Measurements from ENCODE around the gene ARHGEF12. TPM values are rescaled to one million over a fixed set of nuclear protein-coding genes. Genes with fewer than 3 reads are reported as not detected.

The ARHGEF12 gene
- total RNA-seq, 1 donor from 2014 or later: 99.7 TPM

GRCh38 chr11:120384476-120384875 is 48.3 kb downstream of the ARHGEF12 start:
- no peak for DNase-seq (ENCODE audit: low read depth in 2 of 2)

DNA sequence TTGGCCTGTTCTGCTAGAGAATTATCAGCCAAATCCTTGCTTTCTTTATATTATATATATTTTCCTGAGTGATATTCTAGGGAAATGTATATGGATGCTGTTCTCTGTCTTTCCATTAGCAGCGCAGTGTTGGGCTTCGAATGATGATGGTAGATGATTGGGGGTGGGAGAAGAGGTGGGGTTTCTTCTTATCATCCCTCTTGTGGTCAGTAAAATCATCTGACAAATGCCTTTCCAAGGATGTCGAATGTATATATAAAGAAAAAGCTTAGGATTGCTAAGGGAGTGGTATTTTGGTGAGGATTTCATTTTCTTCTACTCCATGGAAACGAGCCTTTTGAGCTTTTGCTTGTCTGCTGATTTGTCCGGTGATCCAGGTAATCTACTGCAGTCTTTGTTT is 48.9 kb downstream of the ARHGEF12 start:
- no peak for DNase-seq (ENCODE audit: low read depth in 2 of 2)

DNA sequence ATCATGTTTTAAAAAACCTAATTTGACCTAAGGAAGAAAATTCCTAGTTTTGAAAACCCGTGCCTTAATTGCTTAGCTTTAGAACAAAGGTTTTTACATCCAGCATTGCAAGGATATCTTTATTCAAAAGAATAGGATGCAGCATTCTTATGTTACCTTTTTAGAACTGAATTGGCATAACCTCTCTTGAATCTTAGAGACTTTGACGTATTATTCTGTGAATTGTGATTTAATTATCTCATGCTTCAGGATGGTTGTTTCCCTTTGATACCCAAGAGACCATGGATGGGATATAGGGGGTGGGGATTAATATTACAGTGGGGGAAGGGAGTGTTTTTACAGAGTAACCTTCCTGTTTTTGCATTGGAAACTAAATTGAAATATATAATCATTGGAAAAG is 49.4 kb downstream of the ARHGEF12 start:
- DNase-seq (ENCODE audit: low read depth in 2 of 2): no peak

DNA sequence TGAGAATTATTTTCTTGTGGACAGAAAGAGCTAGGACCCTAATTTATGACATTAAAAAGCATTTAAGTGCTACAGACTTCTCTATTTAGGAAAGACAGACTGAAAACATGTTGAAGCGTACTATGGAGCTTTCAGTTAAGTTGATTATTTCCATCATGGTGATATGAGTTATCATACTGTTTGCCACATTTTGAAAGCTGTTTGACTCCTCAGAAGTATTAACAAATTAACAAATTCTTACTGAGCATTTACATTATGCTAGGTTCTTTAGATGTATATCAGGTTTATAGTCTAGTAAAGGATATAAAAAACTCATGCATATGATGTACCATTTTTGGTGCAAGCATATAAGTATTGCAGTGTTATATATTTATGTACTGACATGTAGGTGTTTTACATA is 50.1 kb downstream of the ARHGEF12 start:
- no peak for DNase-seq (ENCODE audit: low read depth in 2 of 2)

- no peak for DNase-seq (ENCODE audit: low read depth in 2 of 2)
Observed at GRCh38 chr11:120386774-120387371, 50.7 kb downstream of the ARHGEF12 start.

- no peak for DNase-seq (ENCODE audit: low read depth in 2 of 2)
Observed at GRCh38 chr11:120388261-120388660, 52.0 kb downstream of the ARHGEF12 start.

DNA sequence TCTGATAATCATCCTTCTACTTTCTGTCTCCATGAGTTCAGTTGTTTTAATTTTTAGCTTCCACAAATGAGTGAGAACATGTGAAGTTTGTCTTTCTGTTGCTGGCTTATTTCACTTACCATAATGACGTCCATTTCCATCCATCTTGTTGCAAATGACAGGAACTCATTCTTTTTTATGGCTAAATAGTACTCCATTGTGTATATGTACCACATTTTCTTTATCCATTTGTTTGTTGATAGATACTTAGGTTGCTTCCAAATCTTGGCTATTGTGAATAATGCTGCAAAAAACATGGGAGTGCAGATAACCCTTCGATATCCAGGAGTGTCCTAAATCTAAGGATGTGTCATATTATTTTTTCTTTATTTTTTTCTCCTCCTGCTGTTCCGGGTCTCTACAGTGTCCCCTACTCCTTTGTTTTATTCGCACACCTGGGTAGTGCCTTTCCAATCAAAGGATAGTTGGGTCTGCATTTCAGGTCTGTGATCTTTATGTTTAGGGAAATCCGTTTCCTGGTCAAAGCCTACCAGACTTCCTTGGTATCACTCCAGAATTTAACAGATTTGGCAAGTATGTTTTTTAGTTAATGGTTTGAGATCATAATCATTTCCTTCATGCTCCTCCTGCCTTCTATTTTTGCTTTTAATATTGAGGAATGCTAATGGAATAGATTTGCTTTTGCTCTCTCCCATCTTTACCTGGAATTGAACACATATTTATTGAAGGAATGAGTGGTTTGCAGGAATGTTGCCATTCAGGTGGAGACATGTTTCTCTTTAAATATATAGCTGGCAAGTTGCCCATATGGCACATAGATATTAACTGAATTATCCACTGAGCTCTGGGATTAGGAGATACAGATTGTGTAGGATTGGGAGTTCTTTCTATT is 53.7 kb downstream of the ARHGEF12 start:
- DNase-seq (ENCODE audit: low read depth in 2 of 2): peak; percentile 51 to 74

GRCh38 chr11:120390585-120390922 is 54.3 kb downstream of the ARHGEF12 start:
- DNase-seq (ENCODE audit: low read depth in 2 of 2): no peak

DNA sequence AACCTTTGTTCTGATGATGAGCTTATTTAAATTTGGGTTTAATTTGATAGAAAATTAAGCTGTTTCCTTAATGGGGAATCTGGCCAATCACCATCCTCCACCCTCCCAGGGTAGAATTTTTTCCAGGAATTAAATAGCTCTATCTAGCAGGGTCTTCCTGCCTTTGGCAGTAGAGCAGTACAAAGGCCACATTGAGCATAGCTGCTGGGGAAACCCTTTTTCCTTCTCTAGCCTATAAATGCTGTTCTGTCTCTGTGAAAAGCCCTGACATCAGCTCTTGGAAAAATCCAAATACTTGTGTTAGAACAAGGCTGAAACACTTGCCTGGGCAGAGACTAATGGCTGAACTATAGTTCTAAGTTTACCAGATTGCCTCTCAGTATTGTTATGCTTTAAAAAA is 55.1 kb downstream of the ARHGEF12 start:
- peak; percentile 80 to 81 for DNase-seq (ENCODE audit: low read depth in 2 of 2)

DNA sequence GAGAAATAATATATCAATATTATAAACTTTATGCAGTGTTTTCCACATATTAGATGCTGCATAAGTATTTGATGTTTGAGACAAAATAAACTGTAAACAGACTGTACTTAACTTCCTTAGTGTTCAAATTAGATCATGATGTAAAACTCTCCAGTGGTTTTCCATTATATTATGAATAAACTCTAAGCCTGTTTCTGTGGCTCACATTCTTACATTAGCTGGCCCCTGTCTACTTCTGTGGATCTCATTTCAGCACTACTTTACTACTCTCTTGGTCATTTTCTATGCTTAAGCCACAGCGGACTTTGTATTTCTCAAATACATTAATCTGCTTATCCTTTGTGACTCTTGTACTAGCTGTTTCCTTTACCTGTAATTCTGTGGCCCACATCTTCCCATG is 55.6 kb downstream of the ARHGEF12 start:
- peak in 1 of 2 donors; percentile 27 for DNase-seq (ENCODE audit: low read depth in 2 of 2)

DNA sequence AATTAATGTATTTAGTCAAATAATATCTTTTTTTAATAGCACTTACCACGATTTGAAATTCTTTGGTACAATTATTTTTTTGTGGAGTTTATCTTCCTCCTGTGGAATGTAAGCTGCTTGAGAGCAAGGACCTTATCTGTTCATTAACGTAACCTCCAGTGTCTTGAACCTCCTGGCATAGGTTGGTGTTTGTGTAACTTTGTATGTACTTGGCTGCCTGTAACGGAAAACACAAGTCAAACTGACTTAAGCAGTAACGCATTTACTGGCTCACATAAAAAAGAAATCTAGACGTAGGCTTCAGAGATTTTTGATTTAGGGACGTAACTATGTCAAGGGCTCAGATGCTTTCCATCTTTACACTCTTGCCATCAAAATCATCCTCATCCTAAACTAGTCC is 56.1 kb downstream of the ARHGEF12 start:
- DNase-seq (ENCODE audit: low read depth in 2 of 2): no peak

DNA sequence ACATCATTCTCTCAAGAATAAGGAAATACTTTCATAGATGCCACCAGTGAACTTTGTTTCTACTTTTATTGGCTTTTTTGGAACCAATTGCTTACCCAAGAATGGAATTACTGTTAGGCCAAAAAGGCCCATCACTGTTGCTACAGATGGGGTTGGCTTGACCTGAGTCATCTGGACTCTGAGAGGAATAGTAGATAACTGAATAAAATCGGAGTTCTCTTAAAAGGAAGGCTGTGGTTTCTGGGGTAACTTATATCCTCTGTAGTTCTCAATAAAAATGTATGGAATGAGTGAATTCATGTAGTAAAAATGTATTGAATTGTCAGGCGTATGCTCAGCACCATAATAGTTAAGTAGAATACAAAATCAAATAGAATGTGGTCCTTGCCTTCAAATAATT is 56.6 kb downstream of the ARHGEF12 start:
- DNase-seq (ENCODE audit: low read depth in 2 of 2): no peak

- DNase-seq (ENCODE audit: low read depth in 2 of 2): no peak
Observed at GRCh38 chr11:120394119-120394518, 57.9 kb downstream of the ARHGEF12 start.

DNA sequence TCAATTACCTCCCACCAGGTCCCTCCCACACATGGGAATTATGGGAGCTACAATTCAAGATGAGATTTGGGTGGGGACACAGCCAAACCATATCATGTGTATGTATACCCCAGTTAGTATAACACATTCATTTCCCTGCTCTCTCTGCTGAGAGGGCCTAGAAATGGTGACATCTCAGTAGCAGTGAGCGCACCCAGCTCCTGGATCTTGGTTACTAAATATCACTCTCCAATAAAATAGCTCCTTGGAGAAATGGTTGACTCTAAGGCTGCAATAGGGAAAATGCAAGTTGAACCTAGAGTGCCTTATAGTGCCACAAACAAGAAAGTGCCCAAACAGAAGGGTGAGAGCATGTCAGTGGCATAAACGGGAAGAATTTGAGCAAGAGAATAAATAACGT is 59.6 kb downstream of the ARHGEF12 start:
- DNase-seq (ENCODE audit: low read depth in 2 of 2): no peak

DNA sequence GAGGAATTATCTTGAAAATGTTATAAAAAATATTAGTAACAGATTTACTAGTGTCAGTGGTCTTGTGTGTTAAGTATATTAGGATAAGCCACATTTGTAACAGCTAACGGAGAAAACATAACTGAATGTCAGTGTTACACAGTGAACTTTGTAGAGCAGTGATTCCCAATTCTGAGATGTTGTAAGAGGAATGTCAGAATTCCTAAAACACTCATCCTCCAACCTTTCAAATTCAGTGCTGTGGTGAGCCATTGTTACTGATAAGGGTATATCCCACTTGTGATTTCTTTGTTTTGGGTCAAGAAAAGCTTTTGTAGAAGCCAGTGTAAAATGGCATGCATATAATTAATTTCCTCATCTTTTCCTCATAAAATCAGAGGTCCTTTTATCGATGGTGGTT is 61.9 kb downstream of the ARHGEF12 start:
- DNase-seq (ENCODE audit: low read depth in 2 of 2): no peak

GRCh38 chr11:120399307-120399706 is 63.1 kb downstream of the ARHGEF12 start:
- DNase-seq (ENCODE audit: low read depth in 2 of 2): peak in 1 of 2 donors; percentile 42

DNA sequence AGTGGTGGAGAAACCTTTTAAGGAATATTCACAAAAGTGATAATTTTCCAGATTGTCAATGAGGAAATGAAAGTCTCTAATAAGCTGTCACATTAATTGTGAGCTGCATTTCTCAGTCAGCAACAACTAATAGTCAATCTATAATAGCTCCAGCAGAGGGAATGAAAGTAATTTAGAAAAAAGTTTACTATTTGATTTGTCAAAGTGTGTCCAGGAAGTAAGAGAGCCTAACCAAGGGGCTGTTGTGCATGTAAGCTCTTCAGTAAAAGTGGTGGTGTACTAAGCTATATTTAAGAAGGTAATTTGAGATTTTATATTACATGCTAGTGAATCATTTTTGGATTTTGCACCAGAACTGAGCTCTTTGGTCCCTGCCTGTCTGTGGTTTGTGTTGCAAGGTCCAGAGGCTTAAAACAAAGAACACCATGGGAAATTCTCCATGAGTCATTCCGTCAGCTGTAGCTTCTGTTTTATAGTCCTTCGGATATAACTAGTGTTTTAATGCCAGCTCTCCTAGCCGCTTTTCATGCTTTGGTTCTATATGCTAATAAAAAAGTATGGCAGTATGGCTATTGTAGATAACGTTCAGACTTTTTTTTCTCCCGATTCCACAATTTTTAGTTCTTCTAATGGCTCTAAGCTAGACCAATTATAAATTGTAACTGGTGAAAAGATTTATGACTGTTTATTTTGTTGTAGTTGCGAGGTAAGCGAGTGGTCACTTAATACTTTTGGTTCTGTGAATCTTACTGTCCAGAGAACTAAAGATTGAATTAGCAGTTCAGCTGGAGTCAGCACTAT is 64.6 kb downstream of the ARHGEF12 start:
- peak; percentile 83 to 93 for DNase-seq (ENCODE audit: low read depth in 2 of 2)

- no peak for DNase-seq (ENCODE audit: low read depth in 2 of 2)
Observed at GRCh38 chr11:120401506-120401905, 65.3 kb downstream of the ARHGEF12 start.

- DNase-seq (ENCODE audit: low read depth in 2 of 2): no peak
Observed at GRCh38 chr11:120403966-120404365, 67.8 kb downstream of the ARHGEF12 start.

DNA sequence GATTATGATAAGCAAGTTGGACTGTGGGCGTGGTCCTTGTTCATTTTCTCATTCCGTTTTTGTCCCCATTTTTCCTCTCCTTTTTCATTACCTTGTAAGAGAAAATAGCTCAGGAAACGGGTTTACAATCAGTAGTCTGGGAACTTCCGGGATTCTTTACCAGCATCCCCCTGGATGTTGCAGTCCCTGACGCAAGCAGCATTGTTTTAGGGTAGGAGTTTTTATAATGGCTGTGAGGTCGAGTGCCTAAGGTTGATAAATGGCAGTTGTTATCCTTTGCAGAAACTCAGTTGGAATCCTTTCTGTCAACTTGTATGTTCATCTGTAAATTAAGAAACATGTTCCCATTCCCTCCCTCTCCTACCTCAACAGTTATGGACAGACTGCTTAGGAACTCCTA is 68.3 kb downstream of the ARHGEF12 start:
- peak; percentile 69 to 78 for DNase-seq (ENCODE audit: low read depth in 2 of 2)

DNA sequence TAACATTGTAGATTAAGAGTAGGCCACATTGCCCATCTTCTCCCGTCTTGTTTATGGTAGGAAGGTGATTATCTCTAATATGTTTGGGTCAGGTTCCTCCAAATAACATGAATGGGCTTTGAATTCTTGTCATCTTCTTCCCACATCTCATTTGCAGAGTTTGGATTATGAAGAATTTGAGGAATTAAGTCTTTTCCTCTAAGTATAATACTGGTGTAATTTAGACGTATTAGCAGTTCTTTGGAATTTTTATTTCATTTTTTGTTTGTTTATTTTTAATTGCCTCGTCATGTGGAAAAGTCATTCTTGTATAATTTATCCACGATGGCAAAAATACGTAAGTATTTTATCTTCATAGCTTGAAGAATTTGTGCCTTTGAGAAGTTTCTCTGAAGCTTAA is 73.4 kb downstream of the ARHGEF12 start:
- no peak for DNase-seq (ENCODE audit: low read depth in 2 of 2)

GRCh38 chr11:120410622-120411380 is 74.6 kb downstream of the ARHGEF12 start:
- no peak for DNase-seq (ENCODE audit: low read depth in 2 of 2)
